ENCODE data around the gene CNNM2.
"Not testable (repeated sequence)": the region's sequence is repeated elsewhere in the genome, so short reads cannot be mapped to it uniquely, and the experiment has no call there.

CNNM2 gene

GRCh38 chr10:102970562-102971340 lies 52.7 kb downstream of the CNNM2 start:
- no peak for DNase-seq

DNA sequence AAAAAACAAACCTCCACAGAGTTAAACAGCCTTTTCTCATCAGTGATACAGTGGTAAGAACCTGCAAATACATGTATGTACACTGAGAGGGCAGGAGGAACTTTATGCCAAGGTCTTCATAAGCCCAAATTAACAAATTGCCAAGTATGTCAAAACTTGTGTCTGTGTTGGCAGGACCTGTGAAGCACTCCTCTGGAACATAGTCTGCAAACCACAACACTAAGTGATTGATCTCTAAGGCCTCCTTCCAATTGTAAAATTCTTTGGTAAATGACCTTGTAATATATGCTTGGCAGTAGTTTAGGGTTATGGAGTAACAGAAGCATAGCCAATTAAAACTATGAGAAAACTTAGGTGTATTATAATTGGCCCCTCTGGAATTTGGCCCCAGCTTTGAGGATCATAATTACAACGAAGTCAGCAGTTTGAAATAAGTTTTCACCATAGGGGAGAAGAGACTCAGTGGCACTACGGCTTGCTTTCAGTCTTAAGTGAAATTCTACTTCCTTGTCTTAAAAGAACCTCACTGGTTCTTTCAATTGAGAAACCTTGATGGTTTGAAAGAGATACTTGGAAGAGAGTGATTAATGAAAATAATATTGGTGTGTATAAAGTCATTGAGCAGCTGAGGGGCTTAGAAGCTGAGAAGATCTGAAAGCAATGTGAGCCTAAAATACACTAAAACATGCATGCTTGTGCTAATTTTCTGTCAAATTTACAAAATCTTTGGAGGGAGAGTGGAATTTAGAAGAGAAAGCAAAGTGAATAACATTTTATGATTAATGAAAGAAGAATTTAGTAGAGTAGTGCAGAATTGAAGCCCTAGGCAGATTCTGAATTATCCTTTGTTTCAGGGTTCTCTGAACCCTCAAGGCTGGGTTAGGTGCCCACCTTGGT lies 57.6 kb downstream of the CNNM2 start:
- no peak for DNase-seq

DNA sequence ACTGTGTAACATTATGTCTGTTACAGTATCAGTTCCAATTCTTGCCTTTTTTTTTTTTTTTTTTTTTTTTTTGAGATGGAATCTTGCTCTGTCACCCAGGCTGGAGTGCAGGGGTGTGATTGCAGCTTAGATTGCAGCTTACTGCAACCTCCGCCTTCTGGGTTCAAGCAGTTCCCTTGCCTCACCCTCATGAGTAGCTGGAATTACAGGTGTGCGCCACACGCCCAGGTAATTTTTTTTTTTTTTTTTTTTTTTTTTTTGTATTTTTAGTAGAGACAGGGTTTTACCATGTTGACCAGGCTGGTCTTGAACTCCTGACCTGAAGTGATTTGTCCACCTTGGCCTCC lies 58.3 kb downstream of the CNNM2 start:
- not testable (repeated sequence) for DNase-seq

DNA sequence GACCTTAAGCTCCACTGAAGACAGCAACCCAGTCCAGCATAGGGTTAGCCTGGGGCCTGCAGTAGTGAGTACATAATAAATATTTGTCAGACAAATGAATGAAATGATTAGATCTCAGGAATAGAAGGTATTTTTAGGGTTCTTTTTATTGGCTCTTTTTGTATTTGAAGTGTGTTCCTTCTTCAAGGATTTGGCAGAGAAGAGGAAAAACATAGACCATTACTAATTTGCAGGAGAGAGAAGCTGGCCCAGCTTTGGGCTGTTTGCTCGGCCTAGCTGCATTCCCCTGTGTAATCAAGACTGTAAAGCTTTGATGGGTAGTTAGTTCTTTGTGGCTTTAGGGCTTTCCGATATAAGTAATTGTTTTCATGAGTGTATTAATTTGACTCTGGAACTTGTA lies 64.2 kb downstream of the CNNM2 start:
- DNase-seq: no peak

GRCh38 chr10:102984086-102984485 lies 66.0 kb downstream of the CNNM2 start:
- DNase-seq: no peak

GRCh38 chr10:102985811-102986210 lies 67.7 kb downstream of the CNNM2 start:
- no peak for DNase-seq

- DNase-seq: no peak
These were observed 70.6 kb downstream of the CNNM2 start for GRCh38 chr10:102988404-102989314.

DNA sequence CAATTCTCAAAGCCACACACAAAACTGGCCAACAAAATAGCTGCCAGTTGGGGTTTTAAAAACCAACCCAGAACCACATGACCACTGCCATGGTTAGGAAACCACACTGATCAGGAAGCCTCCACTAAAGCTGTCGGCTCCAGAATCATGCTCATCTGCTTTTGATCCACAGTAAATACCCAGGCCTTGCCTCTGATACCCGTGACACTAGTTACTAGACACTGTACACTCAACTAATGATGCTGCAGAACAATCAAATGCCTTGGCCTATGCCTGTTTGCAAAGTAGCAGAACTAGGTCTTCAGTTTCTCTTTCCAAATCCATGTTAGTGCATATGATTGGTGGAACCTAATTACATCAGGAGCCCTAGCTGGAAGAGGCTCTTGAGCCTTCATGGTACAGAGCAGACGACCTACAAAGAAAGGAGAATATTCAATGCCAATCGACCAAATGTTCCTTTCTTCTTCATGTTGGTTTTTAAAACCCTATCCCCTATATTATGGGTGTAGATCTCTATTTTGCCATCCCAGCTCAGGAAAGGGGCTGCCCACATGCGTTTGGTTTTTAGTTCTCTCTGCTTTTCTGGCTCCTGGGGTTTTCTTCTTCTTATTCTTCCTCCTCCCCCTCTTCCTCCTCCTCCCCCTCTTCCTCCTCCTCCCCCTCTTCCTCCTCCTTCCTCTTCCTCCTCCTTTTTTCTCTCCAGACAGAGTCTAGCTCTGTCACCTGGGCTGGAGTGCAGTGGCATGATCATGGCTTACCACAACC lies 76.6 kb downstream of the CNNM2 start:
- DNase-seq: no peak

DNA sequence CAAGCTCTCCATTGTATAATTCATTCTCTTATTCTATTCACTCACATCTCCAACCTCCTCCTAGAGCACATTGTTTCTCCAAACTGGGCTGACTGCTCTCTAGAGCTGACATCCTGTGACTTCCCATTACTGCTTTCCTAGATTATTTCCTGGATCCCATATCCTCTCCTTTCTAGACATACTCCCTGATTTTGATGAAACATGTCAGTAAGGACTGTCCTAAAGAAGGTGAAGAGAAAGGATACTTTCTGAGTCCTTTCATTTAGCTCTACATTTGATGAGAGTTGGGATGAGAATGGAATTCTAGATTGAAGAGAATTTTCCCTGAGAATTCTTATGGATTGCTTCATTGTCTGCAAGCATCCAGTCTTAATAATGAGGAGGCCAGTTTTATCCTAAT lies 78.8 kb downstream of the CNNM2 start:
- no peak for DNase-seq

DNA sequence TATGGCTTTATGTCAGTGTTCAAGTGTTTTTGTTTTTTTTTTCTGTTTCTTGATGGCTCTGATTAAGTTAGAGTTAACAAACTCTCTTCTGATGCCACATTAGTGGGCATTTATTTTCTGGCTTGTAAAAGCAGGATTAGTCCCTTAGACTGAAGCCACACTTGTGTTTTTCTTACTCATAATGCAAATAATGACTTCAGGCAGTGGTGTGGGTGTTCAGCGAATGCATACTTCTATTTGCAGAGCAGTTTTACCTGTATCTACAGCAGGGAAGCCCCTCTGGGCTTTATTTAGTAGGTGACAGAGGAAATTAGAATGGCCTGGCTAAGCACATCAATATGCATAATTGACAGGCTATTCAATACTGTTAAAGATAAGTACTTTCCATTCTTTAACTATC lies 79.9 kb downstream of the CNNM2 start:
- no peak for DNase-seq

GRCh38 chr10:102998399-102998907 lies 80.4 kb downstream of the CNNM2 start:
- no peak for DNase-seq

- not testable (repeated sequence) for DNase-seq
These were observed 82.0 kb downstream of the CNNM2 start for GRCh38 chr10:103000050-103000449.

GRCh38 chr10:103007017-103007416 lies 88.9 kb downstream of the CNNM2 start:
- no peak for DNase-seq

DNA sequence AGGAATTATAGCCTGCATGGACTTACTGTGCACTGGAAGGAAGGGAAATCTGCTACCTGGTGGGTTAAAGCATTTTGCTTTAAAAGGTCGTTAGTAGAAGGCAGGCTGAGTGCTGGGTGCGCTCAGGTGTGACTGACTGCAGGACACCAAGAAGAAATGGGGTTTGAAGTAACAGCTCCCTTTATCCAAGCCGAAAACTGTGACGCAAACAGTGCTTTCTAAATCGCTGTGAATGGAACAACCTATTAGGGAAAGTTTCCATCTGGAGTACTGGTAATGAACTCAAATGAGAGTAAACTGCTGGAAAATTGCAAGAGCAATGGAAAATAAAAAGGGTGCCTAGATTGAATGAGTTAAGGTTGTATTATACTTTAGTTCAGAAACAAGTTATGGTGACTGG lies 95.3 kb downstream of the CNNM2 start:
- no peak for DNase-seq

- no peak for DNase-seq
These were observed 101.3 kb downstream of the CNNM2 start for GRCh38 chr10:103019425-103019824.

DNA sequence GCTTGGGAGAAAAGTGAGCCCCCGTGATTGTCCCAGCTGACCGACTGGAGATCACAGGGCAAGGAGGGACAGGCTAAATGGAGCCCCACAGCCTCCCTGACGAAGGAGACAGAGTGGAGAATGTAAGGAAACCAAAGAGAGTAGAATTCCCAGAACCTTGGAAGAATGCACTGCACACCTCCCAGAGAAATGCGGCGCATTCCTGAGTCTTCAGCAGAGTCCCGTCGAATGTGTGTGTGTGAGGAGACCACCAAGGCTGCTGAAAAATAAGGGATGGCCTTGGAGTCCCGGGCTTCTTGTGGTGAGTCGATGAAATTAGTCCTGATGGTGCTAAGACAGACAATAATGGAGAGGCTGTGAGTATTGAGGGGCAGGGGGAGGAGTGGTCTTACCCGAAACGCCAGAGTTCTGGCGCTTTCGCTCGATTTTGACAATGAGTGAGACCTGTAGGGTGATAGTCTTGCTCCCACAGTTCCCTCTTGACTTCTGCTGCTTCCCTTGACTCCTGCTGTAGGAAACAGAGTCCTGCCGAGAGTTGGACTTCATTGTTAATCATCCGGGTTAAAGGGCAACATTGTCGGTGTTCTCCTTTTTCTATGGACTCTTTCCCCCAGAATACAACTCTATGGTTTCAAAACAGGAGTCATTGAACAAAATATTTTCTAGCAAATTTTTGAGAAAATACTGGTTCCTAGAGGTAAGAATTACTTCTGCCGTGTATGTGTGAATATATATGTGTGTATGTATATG lies 103.2 kb downstream of the CNNM2 start:
- no peak for DNase-seq

GRCh38 chr10:103021900-103022293 lies 103.8 kb downstream of the CNNM2 start:
- DNase-seq: no peak

GRCh38 chr10:103025696-103026095 lies 107.6 kb downstream of the CNNM2 start:
- DNase-seq: no peak

DNA sequence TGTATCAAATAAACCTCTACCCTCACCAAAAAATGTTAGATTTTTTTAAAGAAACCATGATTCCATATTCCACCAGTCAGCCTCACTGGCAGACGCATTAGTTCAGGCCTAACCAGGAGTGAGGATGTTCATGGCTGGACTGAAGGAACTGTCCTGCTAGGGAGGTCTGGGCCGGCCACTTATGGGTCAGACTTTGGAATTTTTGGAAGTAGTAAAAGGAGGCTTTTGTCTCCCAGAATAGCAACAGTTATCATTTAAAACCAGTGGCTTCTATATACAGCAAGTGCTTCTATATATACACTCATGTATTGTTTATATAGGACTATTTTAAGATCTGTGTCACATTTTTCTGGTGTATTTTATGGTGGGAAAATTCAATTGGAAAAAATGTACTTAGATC lies 120.5 kb downstream of the CNNM2 start:
- no peak for DNase-seq

GRCh38 chr10:103040418-103040817 lies 122.3 kb downstream of the CNNM2 start:
- no peak for DNase-seq

DNA sequence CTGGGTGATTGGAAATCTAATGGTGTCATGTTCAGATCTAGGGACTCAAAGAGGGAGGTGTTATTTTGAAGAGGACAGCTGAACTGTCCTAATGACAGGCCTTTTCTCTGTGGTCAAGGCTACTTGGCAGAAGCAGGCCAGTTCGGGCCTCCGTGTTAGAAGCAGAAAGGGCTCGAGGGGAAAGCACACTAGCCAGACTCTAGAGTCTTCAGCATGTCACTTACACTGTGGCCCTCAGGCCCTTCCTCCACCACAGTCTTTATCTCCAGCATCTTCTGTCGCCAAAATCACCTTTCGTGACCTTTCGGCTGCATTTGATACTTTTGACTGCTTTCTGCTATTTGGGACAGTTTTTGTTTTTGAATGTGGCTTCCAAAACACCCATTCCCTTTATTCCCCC lies 123.3 kb downstream of the CNNM2 start:
- no peak for DNase-seq
